A549 (cell line): Measurements from ENCODE around the gene IRAK1. TPM values are rescaled to one million over a fixed set of nuclear protein-coding genes. Genes with fewer than 3 reads are reported as not detected.

ENCODE experiments used
- ATAC-seq, 2 experiments: fragments of 200-7000 bp in 1 of 2; fragments of >200 bp in 1 of 2; cut with Nextera tagmentation in 1 of 2; cut with Tn5 transposase in 1 of 2; 3 replicates each; pipeline versions ENCODE4 v1.8.0 to v1.9.1; 2018 to 2020; ENCODE audit warnings: mild to moderate bottlenecking in 1 of 2, moderate library complexity in 1 of 2
- CTCF ChIA-PET: fragments of 300-600 bp; sonication (Branson Sonifier 250); formaldehyde crosslinking; extraction: SDS; loops from one replicate; lab custom pipeline; 2021; ENCODE audit warnings: antibody characterized with exemption, inconsistent platforms; lab: Yijun Ruan, JAX
- POLR2A ChIA-PET: fragments of 350-600 bp; formaldehyde crosslinking; extraction: SDS; loops from one replicate; lab custom pipeline; 2021; ENCODE audit warnings: antibody characterized with exemption, inconsistent platforms; lab: Yijun Ruan, JAX
- DNase-seq, 2 experiments: peaks; one replicate each; pipeline versions ENCODE4 v3.0.0 to v3.0.0-alpha.2; 2011 to 2016; ENCODE audit warnings: low read depth in 1 of 2, low spot score in 1 of 2
- FAIRE-seq: peaks from 2 replicates; lab custom pipeline; 2011; peaks lifted over from hg19 to GRCh38; lab: Jason Lieb, UNC
- H3K27ac ChIP-seq, 2 experiments: fragments of >200 bp; sonication (Bioruptor Twin); formaldehyde crosslinking; 3 replicates each; pipeline ENCODE4 v1.5.1; 2016 to 2017
- H3K4me1 ChIP-seq: fragments of >200 bp; sonication (Bioruptor Twin); formaldehyde crosslinking; 3 replicates; pipeline ENCODE4 v1.6.1; 2016
- H3K4me2 ChIP-seq: fragments of >200 bp; sonication (Bioruptor Twin); formaldehyde crosslinking; 3 replicates; pipeline ENCODE4 v1.6.1; 2016
- H3K4me3 ChIP-seq: fragments of >200 bp; sonication (Bioruptor Twin); formaldehyde crosslinking; 3 replicates; pipeline ENCODE4 v1.5.1; 2016
- H3K9me3 ChIP-seq: fragments of >200 bp; sonication (Bioruptor Twin); formaldehyde crosslinking; 3 replicates; pipeline ENCODE4 v1.6.1; 2016
- CBX2 ChIP-seq: fragments of 200-600 bp; sonication (generic); IDR thresholded peaks from 2 replicates; pipeline ENCODE4 v1.6.1; 2016; ENCODE audit warnings: low read depth, mild to moderate bottlenecking, borderline replicate concordance
- CTCF ChIP-seq: fragments of >200 bp; sonication (Bioruptor Twin); formaldehyde crosslinking; IDR thresholded peaks from 3 replicates; pipeline ENCODE4 v1.5.1; 2016
- EHMT2 ChIP-seq: fragments of 200-600 bp; sonication (generic); IDR thresholded peaks from 2 replicates; pipeline ENCODE4 v1.6.1; 2016; ENCODE audit warnings: antibody characterized with exemption, low read depth, mild to moderate bottlenecking, moderate library complexity
- FOSL2 ChIP-seq, 2 experiments: fragments of 450-650 bp in 1 of 2; fragments of >200 bp in 1 of 2; sonication (Bioruptor Twin) in 1 of 2; formaldehyde crosslinking; IDR thresholded peaks; 2 replicates each; pipeline versions ENCODE4 v1.5.0 to v1.6.1; 2016 to 2020; ENCODE audit warnings: mild to moderate bottlenecking in 1 of 2, moderate library complexity in 1 of 2
- GATA3 ChIP-seq: IDR thresholded peaks from 2 replicates; pipeline ENCODE4 v1.6.1; 2012; ENCODE audit warnings: borderline replicate concordance
- KDM1A ChIP-seq: fragments of 200-600 bp; sonication (generic); IDR thresholded peaks from 2 replicates; pipeline ENCODE4 v1.6.1; 2016; ENCODE audit warnings: low read depth, mild to moderate bottlenecking
- KDM5A ChIP-seq: fragments of 200-600 bp; sonication (generic); IDR thresholded peaks from 2 replicates; pipeline ENCODE4 v1.6.1; 2016; ENCODE audit warnings: antibody characterized with exemption, mild to moderate bottlenecking
- MAFK ChIP-seq: fragments of 450-650 bp; IDR thresholded peaks from 2 replicates; pipeline ENCODE4 v1.6.1; 2014; ENCODE audit not compliant: partially characterized antibody
- MYC ChIP-seq: IDR thresholded peaks from 2 replicates; pipeline ENCODE4 v1.6.1; 2012; ENCODE audit warnings: mild to moderate bottlenecking, inconsistent platforms, low read length, improper control_type of control experiment, borderline replicate concordance
- NFE2L2 ChIP-seq: fragments of 150-350 bp; conservative IDR thresholded peaks from 2 replicates; pipeline ENCODE4 v1.6.1; 2014; ENCODE audit warnings: low read length
- NR3C1 ChIP-seq: fragments of >200 bp; sonication (Bioruptor Twin); formaldehyde crosslinking; IDR thresholded peaks from 3 replicates; pipeline ENCODE4 v1.6.1; 2017
- PBX3 ChIP-seq: IDR thresholded peaks from 2 replicates; pipeline ENCODE4 v1.6.1; 2012
- PHF8 ChIP-seq: fragments of 200-600 bp; sonication (generic); IDR thresholded peaks from 2 replicates; pipeline ENCODE4 v1.6.1; 2016; ENCODE audit warnings: low read depth, mild to moderate bottlenecking, antibody characterized with exemption, moderate library complexity, borderline replicate concordance
- POLR2A ChIP-seq: IDR thresholded peaks from 2 replicates; pipeline ENCODE4 v1.6.1; 2012; ENCODE audit warnings: mild to moderate bottlenecking, low read length
- RAD21 ChIP-seq, 2 experiments: fragments of >200 bp in 1 of 2; sonication (Bioruptor Twin) in 1 of 2; formaldehyde crosslinking in 1 of 2; IDR thresholded peaks in 1 of 2; conservative IDR thresholded peaks in 1 of 2; 2 replicates in 1 of 2; 3 replicates in 1 of 2; pipeline ENCODE4 v1.6.1; 2012 to 2018; ENCODE audit warnings: inconsistent platforms in 1 of 2
- RFX5 ChIP-seq: fragments of 450-650 bp; IDR thresholded peaks from 2 replicates; pipeline ENCODE4 v1.7.1; 2014; ENCODE audit warnings: antibody characterized with exemption, mild to moderate bottlenecking, moderate library complexity
- SMC3 ChIP-seq: fragments of >200 bp; sonication (Bioruptor Twin); formaldehyde crosslinking; IDR thresholded peaks from 3 replicates; pipeline ENCODE4 v1.6.1; 2018; ENCODE audit warnings: inconsistent platforms
- TFCP2L1 ChIP-seq: fragments of 250-450 bp; sonication (Bioruptor Pico); IDR thresholded peaks from 2 replicates; pipeline ENCODE4 v1.5.0; 2021; ENCODE audit warnings: mild to moderate bottlenecking
- WGBS: methylation state at CpG from one replicate; pipeline ENCODE4 v1.1.6; 2017; ENCODE audit errors: missing lambda C conversion rate; 5-methylcytosine and 5-hydroxymethylcytosine counted together
- polyA plus RNA-seq, 4 experiments: library from polyadenylated mRNA; depleted of rRNA in 3 of 4; stranded (reverse); fragments of >200 nt; fragmentation: RNase III in 1 of 4; extraction: RNeasy Plus Mini Kit Qiagen cat#74134 plus additional on column Dnase treatment in 1 of 4; gene quantifications; 2 replicates in 3 of 4; 3 replicates in 1 of 4; pipeline ENCODE4 v1.2.3, GENCODE V29; 2011 to 2017

Gene IRAK1
- polyA plus RNA-seq, 2 of the 4 experiments (the other 2 are of a cell fraction), result 73.1 to 177 TPM

- no peak for DNase-seq
- no peak overlapping the region for H3K4me2 ChIP-seq
- ATAC-seq, result no peak
- WGBS, result 92% methylated on average over 8 of the region's 8 CpGs
- H3K4me1 ChIP-seq, result peaks cover 20% of the 10 kb centered on the region
- TF ChIP-seq FOSL2 (IDR thresholded peaks at IDR 0.05) (no peak), FOSL2 (CRISPR knock-in tag; IDR thresholded peaks at IDR 0.05) (no peak), TFCP2L1 (CRISPR knock-in tag) (no peak), PBX3 (no peak), EHMT2 (no peak), MAFK (no peak), NR3C1 (no peak), SMC3 (no peak), CBX2 (no peak), CTCF (no peak), NFE2L2 (no peak)
- no peak overlapping the region for H3K27ac ChIP-seq
- FAIRE-seq, result no peak
- no peaks in the 10 kb centered on the region for H3K9me3 ChIP-seq
- H3K4me3 ChIP-seq, result no peak overlapping the region
- POLR2A ChIA-PET, result no interaction called here
- CTCF ChIA-PET, result interaction anchor here (0.8 to 1.6 kb wide), 2 partner anchors 10 to 23 kb away, joined by 3 to 4 read pairs; no protein-coding TSS in a partner anchor
These were observed 16.8 kb upstream of the IRAK1 start for GRCh38 chrX:154036513-154036912.

- Histone ChIP-seq H3K27ac (no peak overlapping the region), H3K9me3 (no peaks in the 10 kb centered on the region), H3K4me3 (no peak overlapping the region), H3K4me1 (no peaks in the 10 kb centered on the region), H3K4me2 (no peak overlapping the region)
- DNase-seq (no peak), ATAC-seq (no peak), FAIRE-seq (peak; percentile 70)
- ChIA-PET POLR2A (no interaction called here), CTCF (interaction anchor here (0.7 to 3.7 kb wide), 2 partner anchors 12 to 20 kb away, joined by 3 to 12 read pairs; no protein-coding TSS in a partner anchor)
- TF ChIP-seq KDM1A (no peak), POLR2A (no peak), RFX5 (no peak), KDM5A (no peak), NR3C1 (no peak), PHF8 (no peak), RAD21 (conservative IDR thresholded peaks at IDR 0.05 in 1 of 2, IDR thresholded peaks at IDR 0.05 in 1 of 2) (no peak), NFE2L2 (no peak)
- WGBS, result 89% methylated on average over 2 of the region's 2 CpGs
These were observed 14.1 kb upstream of the IRAK1 start for GRCh38 chrX:154033848-154034247.

- H3K4me2 ChIP-seq, result no peak overlapping the region
- TF ChIP-seq GATA3 (no peak), MYC (no peak), PBX3 (no peak), SMC3 (no peak)
- 73% methylated on average over 8 of the region's 9 CpGs for WGBS
- H3K4me3 ChIP-seq, result no peak overlapping the region
- ATAC-seq (no peak), FAIRE-seq (no peak), DNase-seq (no peak)
- CTCF ChIA-PET, result interaction anchor here (3.7 kb wide), 1 partner anchor 19 kb away, joined by 12 read pairs; no protein-coding TSS in a partner anchor
- H3K9me3 ChIP-seq, result no peaks in the 10 kb centered on the region
- POLR2A ChIA-PET, result no interaction called here
- H3K27ac ChIP-seq, result no peak overlapping the region
- H3K4me1 ChIP-seq, result no peaks in the 10 kb centered on the region
These were observed 13.0 kb upstream of the IRAK1 start for GRCh38 chrX:154032653-154033052.
